D721Med (cell line): ENCODE measurements around the gene ZCWPW2.

Experiments
- DNase-seq: peaks from one replicate; pipeline ENCODE4 v3.0.0; 2011; ENCODE audit warnings: low spot score; ENCODE audit not compliant: insufficient read length
- FAIRE-seq: peaks from 2 replicates; lab custom pipeline; 2011; peaks lifted over from hg19 to GRCh38; lab: Jason Lieb, UNC
- TF ChIP-seq, protein P1 (sequence below): IDR thresholded peaks from 2 replicates; pipeline ENCODE4 v1.5.1; 2012; ENCODE audit warnings: mild to moderate bottlenecking, control low read depth; ENCODE audit not compliant: insufficient read depth; ENCODE audit errors: missing control alignments

The ZCWPW2 gene

DNA sequence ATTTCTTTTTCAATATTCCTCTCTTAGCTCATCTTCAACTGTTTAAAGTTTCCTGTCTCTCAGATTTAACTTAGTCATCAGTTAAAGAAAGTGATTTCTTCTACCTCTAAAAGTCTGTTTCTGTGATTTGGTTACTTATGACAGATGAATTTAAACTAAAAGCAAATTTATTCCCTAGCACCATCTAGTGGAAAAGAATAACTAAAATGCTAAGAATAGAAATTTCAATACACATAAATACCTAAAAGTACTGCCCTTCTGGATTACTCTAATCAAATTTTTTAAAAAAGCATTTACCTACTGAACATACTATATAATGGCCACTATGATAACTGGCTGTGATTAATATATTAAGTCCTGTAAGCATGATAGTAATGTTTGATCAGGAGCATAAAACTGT, 14.0 kb upstream of the ZCWPW2 start:
- DNase-seq (no peak), FAIRE-seq (no peak)
- TF ChIP-seq, protein P1, sequence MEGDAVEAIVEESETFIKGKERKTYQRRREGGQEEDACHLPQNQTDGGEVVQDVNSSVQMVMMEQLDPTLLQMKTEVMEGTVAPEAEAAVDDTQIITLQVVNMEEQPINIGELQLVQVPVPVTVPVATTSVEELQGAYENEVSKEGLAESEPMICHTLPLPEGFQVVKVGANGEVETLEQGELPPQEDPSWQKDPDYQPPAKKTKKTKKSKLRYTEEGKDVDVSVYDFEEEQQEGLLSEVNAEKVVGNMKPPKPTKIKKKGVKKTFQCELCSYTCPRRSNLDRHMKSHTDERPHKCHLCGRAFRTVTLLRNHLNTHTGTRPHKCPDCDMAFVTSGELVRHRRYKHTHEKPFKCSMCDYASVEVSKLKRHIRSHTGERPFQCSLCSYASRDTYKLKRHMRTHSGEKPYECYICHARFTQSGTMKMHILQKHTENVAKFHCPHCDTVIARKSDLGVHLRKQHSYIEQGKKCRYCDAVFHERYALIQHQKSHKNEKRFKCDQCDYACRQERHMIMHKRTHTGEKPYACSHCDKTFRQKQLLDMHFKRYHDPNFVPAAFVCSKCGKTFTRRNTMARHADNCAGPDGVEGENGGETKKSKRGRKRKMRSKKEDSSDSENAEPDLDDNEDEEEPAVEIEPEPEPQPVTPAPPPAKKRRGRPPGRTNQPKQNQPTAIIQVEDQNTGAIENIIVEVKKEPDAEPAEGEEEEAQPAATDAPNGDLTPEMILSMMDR = peak; percentile 16

DNA sequence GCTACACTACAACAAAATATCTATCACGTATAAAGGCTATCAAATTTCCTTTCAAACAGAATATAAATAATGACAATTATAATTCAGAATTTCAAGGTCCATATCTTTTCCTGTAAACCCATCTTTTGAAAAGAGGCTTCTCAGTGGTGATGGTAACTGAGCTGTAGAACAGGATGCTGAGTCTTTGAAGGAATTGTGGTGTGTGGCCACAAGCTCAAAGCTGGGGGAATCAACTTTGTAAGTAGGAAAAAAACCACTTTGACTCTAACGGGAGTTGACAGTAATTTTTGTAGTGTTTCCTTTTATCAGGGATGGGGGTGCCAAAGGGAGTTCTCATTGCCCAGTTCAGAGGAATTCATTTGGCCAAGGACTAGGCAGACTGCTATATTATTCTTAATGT, 13.3 kb upstream of the ZCWPW2 start:
- FAIRE-seq (no peak), DNase-seq (no peak)
- TF ChIP-seq, protein P1 = no peak

DNA sequence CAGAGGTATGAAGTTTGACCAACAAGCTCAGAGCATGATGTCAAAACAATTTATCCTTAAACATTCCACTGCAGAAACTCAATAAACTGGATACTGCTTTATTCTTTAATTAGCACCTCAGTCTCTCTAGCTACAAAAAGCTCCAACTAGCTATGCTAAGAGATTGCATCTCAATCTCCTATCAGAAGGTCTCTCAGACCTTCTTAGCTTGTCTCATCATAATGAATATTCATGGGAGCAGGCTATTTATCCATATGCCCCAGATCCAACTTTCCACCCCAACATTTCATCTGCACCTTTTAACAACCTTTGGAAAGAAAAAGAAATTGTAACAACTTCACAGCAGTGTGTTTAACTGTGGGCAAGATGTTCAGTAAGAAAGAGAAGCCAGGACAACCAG, 11.3 kb upstream of the ZCWPW2 start:
- TF ChIP-seq, protein P1 = no peak
- no peak for FAIRE-seq

DNA sequence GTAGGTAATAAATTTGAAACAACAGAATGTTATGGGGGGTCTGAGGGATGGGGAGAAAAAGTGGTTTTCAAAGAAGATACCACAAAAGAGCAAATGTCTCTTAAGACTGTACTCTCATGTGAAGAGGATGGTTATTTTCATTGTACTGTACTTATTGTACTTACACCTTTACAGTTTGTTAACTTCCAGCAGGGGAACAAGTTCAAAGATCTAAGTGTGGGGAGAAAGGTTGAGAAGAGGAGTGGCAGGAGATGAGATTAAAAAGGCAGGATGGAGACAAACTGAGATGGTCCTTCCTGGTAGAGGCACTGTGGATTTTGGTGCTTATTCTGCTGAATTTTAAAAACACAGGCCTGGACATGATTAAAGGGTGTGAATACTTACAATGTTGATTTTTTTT, 5.4 kb upstream of the ZCWPW2 start:
- no peak for DNase-seq
- TF ChIP-seq, protein P1 = no peak
- FAIRE-seq = no peak

More for the DNA sequence above, 11.3 kb upstream of the ZCWPW2 start:
- DNase-seq = no peak

DNA sequence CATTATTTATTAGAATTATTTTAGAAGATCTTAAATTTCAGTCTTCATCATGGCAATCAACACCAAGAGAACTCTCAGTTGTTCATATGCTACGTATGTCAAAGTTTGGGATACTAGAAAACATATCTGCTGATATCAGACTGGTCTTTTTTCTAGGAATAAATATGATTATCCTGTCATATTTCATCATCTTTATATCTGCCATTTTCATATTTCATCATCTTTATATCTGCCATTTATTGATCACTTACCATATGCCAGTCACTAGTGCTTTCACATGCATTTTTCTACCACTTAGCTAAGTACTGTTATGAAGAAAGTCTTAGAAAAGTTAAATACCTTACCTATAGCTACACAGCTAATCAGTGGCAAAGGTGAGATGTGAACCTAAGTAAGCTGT, 2.8 kb upstream of the ZCWPW2 start:
- FAIRE-seq = no peak
- TF ChIP-seq, protein P1 = no peak
- DNase-seq = no peak

DNA sequence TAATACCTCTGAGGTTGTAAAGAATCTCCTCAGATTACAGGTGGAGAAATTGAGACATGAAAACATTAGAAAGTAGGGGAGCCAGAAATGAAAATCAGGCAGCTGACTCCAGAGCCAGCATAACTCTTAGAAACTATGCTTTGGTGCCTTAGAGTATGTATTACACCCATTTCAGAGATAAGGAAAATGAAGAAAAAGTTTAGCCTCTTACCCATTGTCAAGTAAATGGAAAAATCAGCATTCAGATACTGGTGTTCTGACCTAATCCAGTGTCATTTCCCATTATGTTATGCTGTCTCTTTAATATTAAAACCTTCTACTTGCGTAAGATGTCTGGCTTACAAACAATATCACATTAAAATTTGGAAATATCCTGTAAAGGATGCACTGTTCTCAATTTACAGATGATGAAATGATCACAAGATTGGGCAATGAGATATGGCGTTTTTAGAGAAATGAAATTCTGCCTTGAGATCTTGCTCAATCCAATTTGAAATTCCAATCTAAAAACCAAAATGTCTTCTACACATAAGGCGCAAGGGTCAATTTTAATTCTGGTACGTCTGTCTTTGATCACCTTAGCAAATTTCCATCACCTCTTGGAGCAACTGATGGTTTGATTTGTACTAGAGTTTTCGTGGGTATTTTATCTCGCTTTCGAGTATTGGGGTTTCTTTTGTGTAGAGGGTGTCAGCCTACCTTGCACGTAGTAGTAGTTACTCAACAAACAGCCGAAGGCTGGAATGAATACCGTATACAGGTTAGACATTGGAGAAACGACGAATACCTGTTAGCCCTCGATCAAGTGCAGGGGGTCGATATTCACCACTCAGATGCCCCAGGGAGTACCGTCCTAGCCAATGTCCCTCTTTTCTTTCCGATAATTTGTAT, 902 bp upstream of the ZCWPW2 start:
- TF ChIP-seq, protein P1 = no peak
- DNase-seq = no peak
- no peak for FAIRE-seq

DNA sequence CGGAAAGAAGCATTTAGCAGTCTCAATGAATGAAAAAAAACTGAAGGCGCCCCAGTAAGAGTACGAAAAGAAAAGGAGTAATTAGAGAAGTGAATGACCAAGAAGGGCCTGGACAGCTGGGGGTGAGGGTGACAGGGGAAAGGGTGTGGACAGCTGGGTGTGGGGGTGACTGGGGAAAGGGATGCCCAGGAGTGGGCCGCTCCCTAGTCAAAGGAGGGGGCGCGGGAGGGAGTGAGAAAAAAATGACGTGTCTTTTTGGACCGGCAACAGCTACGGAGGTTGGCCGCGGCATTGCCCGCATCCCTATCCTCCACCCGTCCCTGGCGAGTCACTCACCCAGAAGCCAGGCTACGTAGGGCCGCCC, 274 bp upstream of the ZCWPW2 start:
- FAIRE-seq (no peak), DNase-seq (no peak)
- TF ChIP-seq, protein P1 = no peak
